CD4-positive, alpha-beta T cell (primary cell): ENCODE data around the gene TEF. TPM values are rescaled to one million over a fixed set of nuclear protein-coding genes. Genes with fewer than 3 reads are reported as not detected.

ENCODE experiments used
- ATAC-seq: fragments of 200-7000 bp; cut with Tn5 transposase; one replicate; pipeline ENCODE4 v1.10.0; 2022; ENCODE audit warnings: mild to moderate bottlenecking; ENCODE audit not compliant: poor library complexity
- CTCF ChIA-PET: fragments of 350-600 bp; sonication (Branson Sonifier 250); formaldehyde crosslinking; loops from one replicate; lab custom pipeline; 2021; ENCODE audit warnings: antibody characterized with exemption, inconsistent platforms; lab: Charles Lee
- POLR2A ChIA-PET: fragments of 350-600 bp; sonication (Branson Sonifier 250); formaldehyde crosslinking; loops from one replicate; lab custom pipeline; 2021; ENCODE audit warnings: antibody characterized with exemption, inconsistent platforms; lab: Charles Lee
- DNase-seq, 14 experiments: peaks; one replicate each; pipeline ENCODE4 v3.0.0-alpha.2; 2013 to 2020; ENCODE audit warnings: mixed read lengths in 2 of 14
- H3K27ac ChIP-seq, 2 donors: one replicate each; pipeline versions ENCODE4 v1.5.1 to v1.7.0; 2013; ENCODE audit warnings: low read length in 2 of 2, low read depth in 1 of 2, mild to moderate bottlenecking in 1 of 2
- H3K27me3 ChIP-seq, 2 experiments: 1 replicate in 1 of 2; 2 replicates in 1 of 2; pipeline versions ENCODE4 v1.6.1 to v1.7.0; 2013; ENCODE audit warnings: low read length in 2 of 2, control low read depth in 1 of 2, mild to moderate bottlenecking in 1 of 2, moderate library complexity in 1 of 2; ENCODE audit not compliant: insufficient read depth in 2 of 2, control insufficient read depth in 1 of 2
- H3K36me3 ChIP-seq: one replicate; pipeline ENCODE4 v1.6.1; 2013; ENCODE audit warnings: low read length, control low read depth; ENCODE audit not compliant: insufficient read depth
- H3K4me1 ChIP-seq: one replicate; pipeline ENCODE4 v1.6.1; 2013; ENCODE audit warnings: low read length, control low read depth; ENCODE audit not compliant: insufficient read depth
- H3K4me3 ChIP-seq: one replicate; pipeline ENCODE4 v1.5.1; 2013; ENCODE audit warnings: mild to moderate bottlenecking, low read length, moderate library complexity
- H3K9me3 ChIP-seq, 2 experiments: 1 replicate in 1 of 2; 2 replicates in 1 of 2; pipeline versions ENCODE4 v1.6.1 to v1.7.0; 2013; ENCODE audit warnings: low read length in 2 of 2, mild to moderate bottlenecking in 2 of 2, control low read depth in 1 of 2, moderate library complexity in 1 of 2; ENCODE audit not compliant: control insufficient read depth in 1 of 2, insufficient read depth in 1 of 2
- H3K27ac Mint-ChIP-seq: one replicate; pipeline ENCODE4 v1.8.0; 2020; ENCODE audit warnings: mixed read lengths
- H3K27me3 Mint-ChIP-seq: one replicate; pipeline ENCODE4 v1.8.0; 2021; ENCODE audit warnings: mixed read lengths
- H3K36me3 Mint-ChIP-seq: one replicate; pipeline ENCODE4 v1.8.0; 2021; ENCODE audit warnings: low read depth, mixed read lengths
- H3K4me1 Mint-ChIP-seq: one replicate; pipeline ENCODE4 v1.8.0; 2021; ENCODE audit warnings: low read depth, mixed read lengths
- H3K4me3 Mint-ChIP-seq: one replicate; pipeline ENCODE4 v1.8.0; 2020; ENCODE audit warnings: mild to moderate bottlenecking, mixed read lengths
- H3K9me3 Mint-ChIP-seq: one replicate; pipeline ENCODE4 v1.8.0; 2020; ENCODE audit warnings: mixed read lengths
- intact Hi-C, 2 experiments: fragments of 100-400 bp; cut with DNase I in 1 of 2; cut with micrococcal nuclease in 1 of 2; formaldehyde crosslinking; loops; one replicate each; pipeline versions ENCODE4 v1.15.1 to v1.9.0; 2023 to 2025; cut with DNase I, micrococcal nuclease
- total RNA-seq, 174 experiments: library from RNA in 2 of 174; stranded (reverse) in 2 of 174; gene quantifications; one replicate each; pipeline ENCODE4 v1.2.3 and lab custom pipeline; 2021 to 2026
- TF ChIP-seq, protein P1 (sequence below): fragments of 200-600 bp; IDR thresholded peaks from one replicate; pipeline ENCODE4 v1.8.0; 2022; ENCODE audit warnings: antibody characterized with exemption, mild to moderate bottlenecking

Gene TEF
- total RNA-seq, 2 experiments from 2014 or later, result 2.4 to 2.6 TPM

DNA sequence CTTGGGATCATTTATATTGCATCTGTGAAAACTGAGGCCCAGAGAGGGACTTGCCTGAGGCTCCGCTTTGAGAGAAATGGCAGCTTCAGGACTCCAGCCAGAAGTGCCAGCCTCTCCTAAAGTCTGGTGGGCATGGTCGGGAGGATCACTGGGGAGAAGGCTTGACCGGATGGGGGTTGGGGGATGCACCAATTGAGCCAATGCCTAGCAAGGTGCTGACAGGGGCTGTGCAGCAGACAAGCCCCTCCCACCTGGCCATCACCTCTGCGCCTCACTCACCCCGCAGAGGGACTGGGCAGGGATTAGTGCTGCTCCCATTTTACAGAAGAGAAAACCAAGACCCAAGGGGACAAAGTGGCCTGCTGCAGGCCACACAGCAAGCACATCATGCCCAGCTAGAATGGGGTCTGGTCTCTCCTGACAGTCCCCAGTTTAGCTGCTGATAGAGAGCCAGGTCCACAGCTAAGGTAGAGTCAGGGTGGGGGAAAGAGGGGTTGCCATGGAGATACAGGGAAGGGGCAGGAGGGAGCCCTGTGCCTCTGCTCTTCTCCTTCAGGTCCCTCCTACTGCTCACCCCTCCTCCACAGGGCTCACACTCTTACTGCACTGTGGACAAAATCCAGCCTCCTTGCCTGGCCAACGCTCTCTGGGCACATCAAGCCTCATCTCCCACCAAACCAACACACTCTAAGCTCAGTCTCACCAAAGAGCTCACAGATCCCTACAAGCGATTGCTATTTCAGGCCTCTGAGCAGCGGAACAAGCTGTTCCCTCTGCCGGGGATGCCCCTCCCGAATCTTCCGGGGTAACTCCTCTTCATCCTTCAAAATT is 29.5 kb downstream of the TEF start:
- CTCF ChIA-PET, result interaction anchor here (1.2 to 1.6 kb wide), 2 partner anchors 110 to 116 kb away, joined by 4 read pairs; partner anchors contain the start of gene ZC3H7B
- TF ChIP-seq, protein P1, sequence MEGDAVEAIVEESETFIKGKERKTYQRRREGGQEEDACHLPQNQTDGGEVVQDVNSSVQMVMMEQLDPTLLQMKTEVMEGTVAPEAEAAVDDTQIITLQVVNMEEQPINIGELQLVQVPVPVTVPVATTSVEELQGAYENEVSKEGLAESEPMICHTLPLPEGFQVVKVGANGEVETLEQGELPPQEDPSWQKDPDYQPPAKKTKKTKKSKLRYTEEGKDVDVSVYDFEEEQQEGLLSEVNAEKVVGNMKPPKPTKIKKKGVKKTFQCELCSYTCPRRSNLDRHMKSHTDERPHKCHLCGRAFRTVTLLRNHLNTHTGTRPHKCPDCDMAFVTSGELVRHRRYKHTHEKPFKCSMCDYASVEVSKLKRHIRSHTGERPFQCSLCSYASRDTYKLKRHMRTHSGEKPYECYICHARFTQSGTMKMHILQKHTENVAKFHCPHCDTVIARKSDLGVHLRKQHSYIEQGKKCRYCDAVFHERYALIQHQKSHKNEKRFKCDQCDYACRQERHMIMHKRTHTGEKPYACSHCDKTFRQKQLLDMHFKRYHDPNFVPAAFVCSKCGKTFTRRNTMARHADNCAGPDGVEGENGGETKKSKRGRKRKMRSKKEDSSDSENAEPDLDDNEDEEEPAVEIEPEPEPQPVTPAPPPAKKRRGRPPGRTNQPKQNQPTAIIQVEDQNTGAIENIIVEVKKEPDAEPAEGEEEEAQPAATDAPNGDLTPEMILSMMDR, result no peak
- Mint-ChIP-seq H3K4me3 (peak overlapping the region; percentile 72), H3K36me3 (peaks cover 14% of the 10 kb centered on the region), H3K27me3 (no peaks in the 10 kb centered on the region), H3K4me1 (peaks cover 32% of the 10 kb centered on the region), H3K9me3 (no peaks in the 10 kb centered on the region), H3K27ac (peak overlapping the region; percentile 100)
- ATAC-seq (no peak), DNase-seq (no peak)
- POLR2A ChIA-PET, result interaction anchor here (1.2 kb wide), 1 partner anchor 57 kb away, joined by 4 read pairs; the partner anchor contains the start of genes ACO2 and PHF5A
- Histone ChIP-seq H3K27ac (peak overlapping the region in 1 of 2 donors; percentile 65), H3K4me1 (peaks cover 46% of the 10 kb centered on the region), H3K4me3 (no peak overlapping the region), H3K9me3 (no peaks in the 10 kb centered on the region), H3K27me3 (no peaks in the 10 kb centered on the region), H3K36me3 (no peaks in the 10 kb centered on the region)
- intact Hi-C loops, result no loop called here

DNA sequence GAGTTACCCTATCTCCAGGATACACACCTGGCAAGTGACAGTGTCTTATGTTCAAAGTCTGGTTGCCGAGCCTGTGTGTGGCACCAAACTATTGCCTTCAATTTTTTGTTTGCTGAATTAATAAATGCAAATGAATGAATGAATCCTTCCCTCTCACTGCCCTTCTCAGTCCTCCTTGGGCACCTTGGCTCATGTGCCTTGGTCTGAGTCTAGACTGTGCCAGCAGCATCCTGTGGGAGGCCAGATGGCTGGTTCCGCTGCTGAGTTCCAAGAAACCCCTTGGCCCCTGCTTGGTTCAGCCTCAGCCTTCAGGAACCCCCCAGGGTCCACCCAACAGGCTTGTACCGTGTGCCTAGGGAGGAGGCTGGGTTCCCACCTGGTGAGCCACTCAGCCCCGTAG is 33.8 kb downstream of the TEF start:
- no peak for ATAC-seq
- Histone ChIP-seq H3K9me3 (no peaks in the 10 kb centered on the region), H3K27ac (peak overlapping the region in 1 of 2 donors; percentile 13), H3K4me3 (no peak overlapping the region), H3K4me1 (peaks cover 59% of the 10 kb centered on the region), H3K27me3 (no peaks in the 10 kb centered on the region), H3K36me3 (no peaks in the 10 kb centered on the region)
- no peaks in the 10 kb centered on the region for H3K27me3 Mint-ChIP-seq
- peaks cover 14% of the 10 kb centered on the region for H3K36me3 Mint-ChIP-seq
- ChIA-PET POLR2A (interaction anchor here (0.6 kb wide), 1 partner anchor 10 kb away, joined by 3 read pairs; no protein-coding TSS in a partner anchor), CTCF (no interaction called here)
- H3K9me3 Mint-ChIP-seq, result no peaks in the 10 kb centered on the region
- peaks cover 36% of the 10 kb centered on the region for H3K4me1 Mint-ChIP-seq
- no peak for DNase-seq
- TF ChIP-seq, protein P1, result no peak
- H3K4me3 Mint-ChIP-seq, result peak overlapping the region; percentile 97
- intact Hi-C loops, result no loop called here
- H3K27ac Mint-ChIP-seq, result peak overlapping the region; percentile 100

DNA sequence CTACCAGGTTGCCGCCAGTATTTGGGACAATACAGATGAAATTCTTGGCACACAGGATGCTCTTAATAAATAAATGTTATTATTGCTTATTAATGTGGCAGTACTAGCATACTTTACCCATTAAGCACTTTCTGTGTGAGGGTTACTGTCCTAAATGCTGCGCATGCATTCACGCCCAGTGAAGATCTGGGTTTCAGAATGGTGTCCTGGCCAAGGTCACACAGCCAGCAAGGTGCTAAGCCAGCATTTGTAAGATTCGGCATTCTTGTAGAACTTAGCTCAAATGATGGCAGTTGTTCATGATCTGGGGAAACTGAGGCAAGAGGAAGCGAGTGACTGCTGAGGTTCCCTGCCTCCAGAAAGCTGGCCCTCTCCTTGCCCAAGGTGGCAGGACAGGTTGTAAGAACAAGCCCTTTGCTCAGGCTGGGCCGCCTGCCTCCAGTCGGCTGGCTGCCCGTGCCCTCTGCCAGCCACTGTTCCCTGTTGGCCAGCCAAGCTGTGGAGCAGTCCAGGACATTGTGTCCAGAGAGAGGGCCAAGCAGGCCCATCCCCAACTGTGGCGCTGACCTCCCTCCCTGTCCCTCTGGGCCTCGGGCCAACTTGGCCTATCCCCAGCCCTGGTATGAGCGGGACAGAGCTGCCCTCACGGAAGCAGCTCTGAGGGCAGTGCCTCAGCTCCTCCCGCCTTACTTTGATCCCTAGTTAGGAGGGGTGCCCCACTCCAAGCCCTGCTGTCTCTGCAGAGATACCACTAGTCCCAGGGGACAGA is 36.1 kb downstream of the TEF start:
- TF ChIP-seq, protein P1, result no peak
- Mint-ChIP-seq H3K4me1 (peaks cover 20% of the 10 kb centered on the region), H3K27ac (no peak overlapping the region), H3K9me3 (no peaks in the 10 kb centered on the region), H3K27me3 (no peaks in the 10 kb centered on the region), H3K36me3 (peaks cover 17% of the 10 kb centered on the region), H3K4me3 (no peak overlapping the region)
- Histone ChIP-seq H3K9me3 (no peaks in the 10 kb centered on the region), H3K36me3 (peaks cover 2% of the 10 kb centered on the region), H3K4me1 (peaks cover 40% of the 10 kb centered on the region), H3K27ac (no peak overlapping the region), H3K4me3 (no peak overlapping the region), H3K27me3 (no peaks in the 10 kb centered on the region)
- intact Hi-C loops, result no loop called here
- DNase-seq, result no peak
- CTCF ChIA-PET, result no interaction called here
- POLR2A ChIA-PET, result interaction anchor here (1.9 kb wide), 1 partner anchor 36 kb away, joined by 4 read pairs; the partner anchor contains the start of gene TEF
- ATAC-seq, result no peak
